Activated naive CD4-positive, alpha-beta T cell treated with Interleukin-2 at 50 U/mL for 16 hours (primary cell): ENCODE results near the gene IRAK1BP1.
"Not testable (repeated sequence)": the region's sequence is repeated elsewhere in the genome, so short reads cannot be mapped to it uniquely, and the experiment has no call there.

Experiments used
- DNase-seq: peaks from one replicate; pipeline ENCODE4 v3.0.0-alpha.2; 2020

IRAK1BP1 gene

DNA sequence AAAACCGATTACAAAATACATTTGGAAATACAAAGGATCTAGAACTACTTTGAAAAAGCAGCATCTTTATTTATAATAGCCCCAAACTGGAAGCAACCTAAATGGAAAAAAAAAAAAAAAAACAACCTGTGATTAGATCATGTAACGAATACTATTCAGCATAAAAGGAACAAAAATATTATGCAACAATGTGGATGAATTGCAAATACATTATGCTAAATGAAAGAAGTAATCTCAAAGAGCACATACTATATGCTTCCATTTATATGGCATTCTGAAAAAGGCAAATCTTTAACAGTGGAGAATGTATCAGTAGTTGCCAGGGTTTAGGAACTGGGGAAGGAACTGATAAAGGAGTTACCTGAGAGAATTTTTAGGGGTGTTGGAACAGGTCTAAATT, 28.9 kb downstream of the IRAK1BP1 start:
- no peak for DNase-seq

DNA sequence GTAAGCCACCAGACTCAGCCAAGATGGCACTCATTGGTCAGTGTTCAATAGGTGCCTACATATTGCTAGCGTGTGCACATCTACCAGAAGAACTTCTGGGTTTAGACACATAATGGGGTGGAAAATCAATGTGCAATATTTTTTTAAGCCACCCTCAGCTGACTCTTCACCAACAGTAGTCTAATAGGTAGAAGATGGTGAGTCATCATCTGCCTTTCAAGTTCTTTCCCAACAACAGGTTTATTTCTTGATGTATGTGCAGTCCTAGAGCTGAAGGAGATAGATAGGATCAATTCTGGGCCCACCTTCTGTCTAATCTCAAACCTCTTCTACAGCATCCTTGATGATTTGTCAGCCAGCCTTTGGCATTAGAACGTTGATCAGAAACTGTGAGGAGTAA, 41.3 kb downstream of the IRAK1BP1 start:
- no peak for DNase-seq

DNA sequence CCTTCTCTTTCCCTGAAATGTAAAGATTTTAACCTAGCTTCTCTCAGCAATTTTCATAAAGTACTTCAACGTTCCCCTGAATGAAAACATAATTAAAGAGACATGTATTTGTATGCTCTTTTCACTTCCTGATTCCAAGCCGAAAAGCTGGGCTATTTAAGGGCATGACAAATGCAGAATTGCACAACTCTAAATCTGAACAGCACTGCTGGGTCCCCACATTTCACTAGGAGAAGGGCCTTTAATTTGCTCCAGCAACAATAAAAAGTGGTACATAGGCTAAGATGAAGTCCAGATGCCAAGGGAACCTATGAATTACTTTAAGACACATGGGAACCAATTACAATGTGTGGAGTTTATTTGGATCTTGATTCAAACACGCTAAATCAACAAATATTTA, 42.0 kb downstream of the IRAK1BP1 start:
- DNase-seq = no peak

DNA sequence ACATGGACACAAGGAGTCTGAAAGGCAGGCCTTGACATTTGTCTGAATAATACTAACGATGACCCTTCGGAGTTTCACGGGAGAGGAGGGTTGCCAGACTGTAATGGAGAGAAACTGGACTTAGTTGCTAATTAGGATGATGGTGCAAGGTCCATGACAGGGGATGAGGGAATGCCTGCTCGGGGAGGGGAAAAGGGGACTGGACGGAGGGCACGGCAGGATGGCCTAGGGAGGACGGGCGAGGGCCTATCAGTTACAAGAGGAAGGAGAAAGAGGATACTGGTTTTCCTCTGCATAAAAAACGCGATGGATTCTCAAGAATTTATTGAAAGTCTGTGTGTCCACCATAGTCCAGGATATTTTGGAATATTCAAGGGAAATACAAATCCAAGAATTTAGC, 42.7 kb downstream of the IRAK1BP1 start:
- no peak for DNase-seq

DNA sequence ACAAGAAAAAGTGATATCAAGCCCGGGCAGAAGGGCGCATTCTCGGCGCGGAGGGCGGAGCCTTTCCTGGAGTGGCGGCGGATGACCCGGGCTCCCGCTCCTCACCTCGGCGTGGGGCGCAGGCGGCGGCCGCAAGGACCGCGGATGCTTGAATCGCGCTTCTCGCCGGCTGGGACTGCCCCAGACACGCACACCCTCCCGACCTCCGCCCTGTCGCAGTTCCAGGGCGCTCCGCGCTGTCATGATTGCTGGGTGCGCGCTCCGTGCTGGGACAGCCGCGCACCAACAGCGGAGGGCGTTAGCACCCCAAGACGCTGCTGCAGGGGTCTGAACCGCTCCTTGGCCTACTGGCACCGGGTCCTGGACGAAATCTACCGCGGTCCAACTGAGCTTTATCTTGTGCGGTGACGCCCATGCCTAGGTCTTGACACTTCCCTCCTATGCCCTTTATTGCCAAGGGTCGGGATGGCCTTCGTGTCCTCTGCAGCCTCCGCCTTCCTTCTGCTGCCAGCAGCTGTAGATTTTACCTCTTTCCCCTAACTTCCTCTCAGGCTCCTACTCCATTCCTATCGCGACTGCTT, 43.3 kb downstream of the IRAK1BP1 start:
- no peak for DNase-seq

DNA sequence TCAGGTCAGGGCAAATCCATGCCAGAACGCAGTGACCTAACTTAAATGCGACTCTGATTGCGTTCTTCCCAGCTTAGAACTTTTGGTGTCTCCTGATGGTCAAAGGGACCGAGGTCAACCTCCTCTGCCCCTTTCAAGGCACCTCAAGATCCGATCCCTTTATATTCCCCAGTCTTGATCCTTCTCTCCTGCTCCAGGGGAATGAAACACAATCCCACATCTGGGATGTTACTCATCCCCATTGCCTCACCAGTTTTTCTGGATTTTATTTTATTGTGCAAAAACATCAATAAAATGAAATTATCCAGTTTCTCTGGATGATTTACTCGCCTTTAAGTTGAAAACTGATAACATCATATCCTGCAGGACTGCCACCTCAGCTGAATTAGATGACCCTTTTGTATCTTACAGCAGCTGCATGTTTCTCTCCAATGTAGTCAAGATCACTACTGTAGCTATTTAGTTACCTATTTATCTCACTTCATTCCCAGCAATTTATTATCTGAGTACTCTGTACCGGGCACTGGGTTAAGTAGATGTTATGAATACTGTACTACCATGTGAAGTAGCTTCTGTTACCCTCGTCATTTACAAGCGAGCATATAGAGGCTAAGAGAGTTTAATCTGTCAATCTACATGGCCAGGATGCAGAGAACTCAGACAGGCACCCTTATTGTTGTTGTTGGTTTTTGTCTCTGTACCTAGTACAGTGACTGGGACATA, 44.0 kb downstream of the IRAK1BP1 start:
- DNase-seq = no peak

DNA sequence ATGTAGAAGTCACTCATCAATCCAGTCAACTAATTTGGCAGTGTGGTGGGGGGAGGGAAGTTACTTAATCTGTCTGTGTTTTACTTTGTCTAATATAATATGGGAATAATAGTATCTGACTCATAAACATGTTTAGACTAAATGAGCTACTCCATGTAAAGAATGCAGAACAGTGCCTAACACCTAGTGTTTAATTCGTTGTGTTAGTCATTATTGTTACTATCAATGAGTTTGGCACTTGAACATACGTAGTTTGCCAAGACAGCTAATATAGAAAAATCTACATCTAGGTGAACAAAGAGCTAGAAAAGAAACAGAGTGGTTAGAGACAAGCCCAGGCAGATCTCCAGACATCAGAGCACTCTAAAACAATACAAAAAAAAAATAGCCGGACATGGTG, 49.1 kb downstream of the IRAK1BP1 start:
- no peak for DNase-seq

DNA sequence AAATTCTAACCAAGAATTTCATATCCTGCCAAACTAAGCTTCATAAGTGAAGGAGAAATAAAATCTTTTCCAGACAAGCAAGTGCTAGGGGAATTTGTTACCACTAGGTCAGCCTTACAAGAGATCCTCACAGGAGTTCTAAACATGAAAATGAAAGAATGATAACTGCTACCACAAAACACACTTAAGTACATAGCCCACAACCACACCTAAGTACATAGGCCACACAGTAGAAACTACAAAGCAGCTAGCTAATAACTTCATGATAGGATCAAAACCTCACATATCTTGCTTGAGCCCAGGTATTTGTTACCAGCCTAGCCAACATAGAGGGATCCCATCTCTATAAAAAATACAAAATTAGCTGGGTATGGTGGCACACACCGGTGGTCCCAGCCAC, 50.4 kb downstream of the IRAK1BP1 start:
- no peak for DNase-seq

DNA sequence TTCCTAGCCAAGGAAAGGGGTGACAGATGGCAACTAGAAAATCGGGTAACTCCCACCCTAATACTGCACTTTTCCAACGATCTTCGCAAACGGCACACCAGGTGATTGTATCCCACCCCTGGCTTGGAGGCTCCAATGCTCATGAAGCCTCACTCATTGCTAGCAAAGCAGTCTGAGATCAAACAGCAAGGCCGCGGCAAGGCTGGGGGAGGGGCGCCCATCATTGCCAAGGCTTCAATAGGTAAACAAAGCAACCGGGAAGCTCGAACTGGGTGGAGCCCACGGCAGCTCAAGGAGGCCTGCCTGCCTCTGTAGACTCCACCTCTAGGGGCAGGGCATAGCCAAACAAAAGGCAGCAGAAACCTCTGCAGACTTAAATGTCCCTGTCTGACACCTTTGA, 53.8 kb downstream of the IRAK1BP1 start:
- DNase-seq = not testable (repeated sequence)

DNA sequence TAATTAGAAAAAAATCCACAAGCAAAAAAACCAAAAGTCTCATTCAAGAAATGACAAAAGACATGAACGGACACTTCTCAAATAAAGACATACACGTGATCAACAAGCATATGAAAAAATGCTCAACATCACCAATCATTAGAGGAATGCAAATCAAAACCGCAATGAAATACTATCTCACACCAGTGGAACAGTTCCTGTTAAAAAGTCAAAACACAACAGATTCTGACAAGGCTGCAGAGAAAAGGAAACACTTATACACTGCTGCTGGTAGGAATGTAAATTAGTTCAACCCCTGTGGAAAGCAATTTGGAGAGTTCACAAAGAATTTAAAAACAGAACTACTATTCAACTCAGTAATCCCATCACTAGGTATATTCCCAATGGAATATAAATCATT, 58.0 kb downstream of the IRAK1BP1 start:
- DNase-seq = no peak

DNA sequence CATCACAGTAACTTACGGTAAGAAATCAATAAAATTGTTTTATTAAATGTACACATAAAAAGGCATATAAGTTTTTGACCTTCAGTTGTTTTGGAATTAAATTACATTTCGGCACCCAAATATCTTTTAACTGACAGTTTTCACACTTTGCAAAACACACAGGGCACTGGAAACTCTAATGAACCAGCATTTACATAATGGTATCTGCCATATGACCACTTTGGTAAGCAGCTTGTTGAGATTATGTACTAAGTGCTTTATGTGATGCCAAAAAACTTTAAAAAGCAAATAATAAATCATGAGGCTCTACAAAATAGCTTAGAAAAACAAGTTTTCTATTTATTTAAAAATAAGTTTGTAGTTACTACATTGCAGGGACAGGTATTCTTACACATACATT, 68.2 kb downstream of the IRAK1BP1 start:
- no peak for DNase-seq

DNA sequence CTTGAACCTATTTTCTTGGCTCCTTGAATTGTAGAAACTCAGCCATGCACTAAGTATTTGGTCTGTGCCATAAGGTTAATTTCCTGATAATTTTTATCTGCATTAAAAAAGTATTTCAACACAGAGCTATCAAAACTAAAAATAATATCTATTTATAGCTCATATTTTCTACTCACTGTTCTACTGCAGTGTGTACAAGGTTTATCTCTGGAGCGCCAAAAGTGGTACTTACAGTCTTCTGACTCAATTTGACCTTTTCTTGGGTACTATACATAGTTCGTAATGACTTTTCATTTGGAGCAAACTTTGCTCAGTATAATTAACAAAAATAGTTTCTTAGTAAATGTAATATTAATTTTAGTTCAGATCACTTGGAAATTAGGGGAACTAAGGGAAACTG, 69.2 kb downstream of the IRAK1BP1 start:
- DNase-seq = no peak

DNA sequence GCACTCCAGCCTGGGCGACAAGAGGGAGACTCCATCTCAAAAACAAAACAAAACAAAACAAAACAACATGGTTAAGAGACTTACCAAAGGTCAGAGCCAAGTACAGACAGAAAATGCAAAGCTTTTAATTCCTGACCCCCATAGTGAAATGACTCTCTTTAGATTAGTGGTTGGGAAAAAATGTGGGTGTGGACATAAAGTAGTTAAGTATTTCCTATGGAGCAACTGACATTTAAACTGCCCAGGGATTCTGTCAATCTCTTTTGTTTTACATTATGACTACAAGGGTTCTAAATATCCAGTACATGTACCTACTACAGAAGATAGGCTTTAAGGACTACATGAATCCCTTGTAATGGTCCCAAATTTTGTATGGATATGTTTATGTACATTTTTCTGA, 75.1 kb downstream of the IRAK1BP1 start:
- no peak for DNase-seq

DNA sequence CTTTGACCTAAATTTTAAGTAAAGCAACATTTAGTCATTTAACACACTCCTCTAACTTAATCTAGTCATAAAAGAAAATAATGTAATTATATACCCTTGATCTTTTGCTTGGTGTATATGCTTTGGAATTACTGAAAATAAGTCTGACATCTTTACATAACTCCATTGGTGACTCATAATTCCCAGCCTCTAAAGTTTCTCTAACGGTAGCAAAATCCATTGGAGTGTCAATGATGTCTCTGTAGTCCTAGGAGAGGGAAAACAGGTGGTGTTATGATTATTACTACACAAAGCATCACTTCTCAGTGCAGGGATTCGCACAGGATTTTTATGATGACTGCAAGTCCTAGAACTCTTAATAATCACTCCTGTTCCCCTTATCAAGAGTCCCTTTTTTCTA, 80.2 kb downstream of the IRAK1BP1 start:
- no peak for DNase-seq

DNA sequence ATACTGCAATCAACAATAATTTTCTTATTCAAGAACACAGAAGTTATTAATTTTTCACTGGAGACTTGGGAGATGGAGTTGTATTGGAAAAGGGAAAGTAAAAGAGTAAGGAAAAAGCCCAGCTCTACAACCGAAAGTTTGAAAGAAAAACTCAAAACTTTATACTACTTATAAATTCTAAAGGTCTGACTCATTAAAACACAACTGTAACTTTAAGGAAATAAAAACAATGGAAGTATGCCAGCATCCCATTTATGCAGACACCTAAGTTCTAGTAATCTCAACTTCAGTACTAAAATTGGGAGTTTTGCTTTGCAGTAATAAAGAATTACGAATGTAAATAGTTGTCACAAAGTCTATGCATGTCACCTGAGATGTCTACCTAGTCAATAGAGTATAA, 80.6 kb downstream of the IRAK1BP1 start:
- DNase-seq = no peak

DNA sequence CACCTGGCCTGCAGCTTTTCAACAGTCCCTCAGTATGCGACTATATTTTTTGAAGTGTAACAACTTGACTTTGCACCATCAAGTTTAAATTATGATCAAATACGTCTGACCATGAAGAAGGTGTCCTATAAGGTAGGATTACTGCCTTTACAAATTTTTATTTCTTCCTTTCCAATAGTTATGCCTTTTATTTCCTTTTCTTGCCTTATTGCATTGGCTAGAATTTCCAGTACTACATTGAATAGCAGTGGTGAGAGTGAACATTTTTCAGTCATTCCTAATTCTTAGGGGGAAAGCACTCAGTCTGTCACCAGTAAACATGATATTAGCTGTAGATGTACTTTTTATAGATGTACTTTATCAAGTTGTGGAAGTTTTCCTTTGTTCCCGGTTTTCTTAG, 81.4 kb downstream of the IRAK1BP1 start:
- no peak for DNase-seq

DNA sequence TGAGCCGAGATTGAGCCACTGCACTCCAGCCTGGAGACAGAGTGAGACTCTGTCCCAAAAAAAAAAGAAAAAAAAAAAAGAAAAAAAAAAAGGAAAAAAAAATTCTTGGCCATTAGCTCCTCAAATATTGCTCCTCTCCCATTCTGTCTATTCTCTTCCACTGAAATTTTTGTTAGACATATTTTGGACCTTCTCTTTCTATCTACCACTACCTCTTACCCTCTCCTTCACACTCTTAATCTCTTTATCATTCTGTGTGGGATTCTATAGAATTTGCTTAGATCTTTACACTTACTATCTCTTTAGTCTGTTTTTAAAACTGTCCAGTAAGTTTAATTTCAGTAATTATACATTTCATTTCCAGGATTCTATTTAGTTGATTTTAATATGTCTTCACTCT, 85.0 kb downstream of the IRAK1BP1 start:
- no peak for DNase-seq
